H1 (cell line): ENCODE data around the gene NKG7. TPM values are rescaled to one million over a fixed set of nuclear protein-coding genes. Genes with fewer than 3 reads are reported as not detected.

Experiments
- SIN3A ChIP-seq, 2 experiments: IDR thresholded peaks in 1 of 2; conservative IDR thresholded peaks in 1 of 2; 2 replicates each; pipeline ENCODE4 v1.6.1; 2011 to 2012; ENCODE audit warnings: low read length in 2 of 2, improper control_type of control experiment in 1 of 2, low read depth in 1 of 2, mild to moderate bottlenecking in 1 of 2
- polyA plus RNA-seq, 7 experiments: library from polyadenylated mRNA; depleted of rRNA in 3 of 7; stranded (reverse) in 5 of 7; unstranded in 2 of 7; fragments of >200 nt in 5 of 7; fragments of 200-250 nt in 2 of 7; gene quantifications; 1 replicate in 5 of 7; 2 replicates in 1 of 7; 4 replicates in 1 of 7; pipeline versions ENCODE4 v1.2.1 to v1.2.3, GENCODE V29; 2011 to 2013; ENCODE audit warnings: missing spikeins in 2 of 7, mixed read lengths in 2 of 7
- total RNA-seq: library from RNA; stranded (reverse); fragmentation: NEBNext Ultra II Directional; extraction: Animal tissue kit (Norgen Biotek cat#: 25700); gene quantifications from 2 replicates; pipeline ENCODE4 v1.2.1, GENCODE V29; 2021

Gene NKG7
- total and polyA plus RNA-seq, 2 of the 8 experiments (the other 6 are each of a cell fraction or from before 2014, with no cell fraction given): not detected

GRCh38 chr19:51347209-51347928, 25.1 kb downstream of the NKG7 start (continued):
- no peak for TF ChIP-seq SIN3A (conservative IDR thresholded peaks at IDR 0.05 in 1 of 2, IDR thresholded peaks at IDR 0.05 in 1 of 2; ENCODE audit: low read depth in 1 of 2, low read length in 2 of 2)
